Measurements from ENCODE around the gene SLC34A3.
A peak's percentile ranks its signal among the peaks of the same experiment; 100 is the strongest.

Gene SLC34A3

GRCh38 chr9:137230705-137231371, at the start of gene SLC34A3:
SLC34A3 (plus strand) TSS chr9:137230901; CDS start chr9:137231703, 802 bp downstream.
- no peak for DNase-seq

- no peak for DNase-seq
Observed at GRCh38 chr9:137181680-137182079, 49.0 kb upstream of the SLC34A3 start.

- no peak for DNase-seq
Observed at GRCh38 chr9:137182836-137183235, 47.9 kb upstream of the SLC34A3 start.

GRCh38 chr9:137183980-137184595, 46.6 kb upstream of the SLC34A3 start:
- DNase-seq = no peak

- no peak for DNase-seq
Observed at GRCh38 chr9:137184881-137185660, 45.6 kb upstream of the SLC34A3 start.

GRCh38 chr9:137185921-137186320, 44.8 kb upstream of the SLC34A3 start:
- DNase-seq = no peak

- no peak for DNase-seq
Observed at GRCh38 chr9:137186385-137186784, 44.3 kb upstream of the SLC34A3 start.

- no peak for DNase-seq
Observed at GRCh38 chr9:137187386-137187785, 43.3 kb upstream of the SLC34A3 start.

- no peak for DNase-seq
Observed at GRCh38 chr9:137188086-137188489, 42.6 kb upstream of the SLC34A3 start.

- peak; percentile 81 for DNase-seq
Observed at GRCh38 chr9:137188490-137189296, 42.0 kb upstream of the SLC34A3 start, which contains the start of the genes ANAPC2 and SSNA1. ANAPC2 (minus strand) TSS chr9:137188560; CDS start chr9:137188532, 28 bp downstream. SSNA1 (plus strand) TSS chr9:137188676; CDS start chr9:137188727, 51 bp downstream.

GRCh38 chr9:137189297-137190295, 41.1 kb upstream of the SLC34A3 start:
- no peak for DNase-seq

- DNase-seq = no peak
Observed at GRCh38 chr9:137190315-137190856, 40.3 kb upstream of the SLC34A3 start.

GRCh38 chr9:137191245-137191644, 39.5 kb upstream of the SLC34A3 start:
- no peak for DNase-seq

- DNase-seq = no peak
Observed at GRCh38 chr9:137191691-137192447, 38.8 kb upstream of the SLC34A3 start.

GRCh38 chr9:137192448-137192780, 38.3 kb upstream of the SLC34A3 start:
- DNase-seq = no peak

GRCh38 chr9:137192859-137193258, 37.8 kb upstream of the SLC34A3 start:
- DNase-seq = no peak

GRCh38 chr9:137193771-137194170, 36.9 kb upstream of the SLC34A3 start:
- no peak for DNase-seq

GRCh38 chr9:137194388-137194787, 36.3 kb upstream of the SLC34A3 start:
- DNase-seq = no peak

- DNase-seq = no peak
Observed at GRCh38 chr9:137194909-137195308, 35.8 kb upstream of the SLC34A3 start.

GRCh38 chr9:137195525-137196220, 35.0 kb upstream of the SLC34A3 start:
- DNase-seq = no peak

Data from GOT3 (cell line).